ENCODE results near the gene GFRA1. TPM values are rescaled to one million over a fixed set of nuclear protein-coding genes. Genes with fewer than 3 reads are reported as not detected.

Gene GFRA1
- total RNA-seq, 1 experiment from 2014 or later = 0.30 TPM

DNA sequence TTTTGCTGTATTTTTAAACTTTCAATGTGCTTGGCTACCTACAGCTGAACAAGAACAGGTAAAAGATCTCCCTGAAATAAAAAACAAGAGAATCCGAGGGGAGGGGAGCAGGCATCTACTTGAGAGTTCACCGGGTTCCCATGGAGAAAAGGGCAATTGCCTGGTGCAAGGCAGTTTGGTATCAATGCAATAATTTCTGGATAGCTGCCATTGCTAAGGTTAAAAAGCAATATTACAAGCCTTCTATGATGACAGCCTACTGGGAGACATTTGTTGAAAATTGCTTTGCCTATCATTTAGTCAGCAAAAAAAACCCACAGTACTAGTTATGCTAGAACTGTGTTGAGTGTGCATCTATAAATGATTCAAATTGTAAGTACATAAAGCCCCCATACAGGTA lies 82.1 kb downstream of the GFRA1 start:
- ATAC-seq = no peak
- Histone ChIP-seq H3K36me3 (ENCODE audit: control insufficient read depth in 1 of 2, insufficient read depth in 2 of 2, low read length in 2 of 2) (no peaks in the 10 kb centered on the region), H3K27me3 (ENCODE audit: insufficient read depth, low read length) (peaks cover 62% of the 10 kb centered on the region), H3K79me2 (ENCODE audit: insufficient read depth, low read length) (no peaks in the 10 kb centered on the region), H3K4me1 (ENCODE audit: control insufficient read depth in 1 of 2, insufficient read depth in 2 of 2, low read length in 2 of 2) (no peaks in the 10 kb centered on the region), H3K9me2 (ENCODE audit: insufficient read depth) (no peaks in the 10 kb centered on the region), H4K20me1 (ENCODE audit: insufficient read depth) (no peaks in the 10 kb centered on the region), H3K4me2 (ENCODE audit: low read length) (no peak overlapping the region), H3K27ac (ENCODE audit: low read depth, low read length) (no peak overlapping the region), H3K4me3 (replicated peaks in 1 of 2; ENCODE audit: low read depth in 1 of 2, low read length in 2 of 2) (no peak overlapping the region), H2AFZ (ENCODE audit: low read depth, low read length, poor library complexity, severe bottlenecking) (no peak overlapping the region), H3K9ac (ENCODE audit: low read length) (no peak overlapping the region), H3K9me3 (ENCODE audit: control insufficient read depth in 1 of 2, insufficient read depth in 1 of 2, low read depth in 1 of 2, low read length in 2 of 2) (no peaks in the 10 kb centered on the region)
- intact Hi-C loops (cut with micrococcal nuclease) = no loop called here
- TF ChIP-seq, protein P1, sequence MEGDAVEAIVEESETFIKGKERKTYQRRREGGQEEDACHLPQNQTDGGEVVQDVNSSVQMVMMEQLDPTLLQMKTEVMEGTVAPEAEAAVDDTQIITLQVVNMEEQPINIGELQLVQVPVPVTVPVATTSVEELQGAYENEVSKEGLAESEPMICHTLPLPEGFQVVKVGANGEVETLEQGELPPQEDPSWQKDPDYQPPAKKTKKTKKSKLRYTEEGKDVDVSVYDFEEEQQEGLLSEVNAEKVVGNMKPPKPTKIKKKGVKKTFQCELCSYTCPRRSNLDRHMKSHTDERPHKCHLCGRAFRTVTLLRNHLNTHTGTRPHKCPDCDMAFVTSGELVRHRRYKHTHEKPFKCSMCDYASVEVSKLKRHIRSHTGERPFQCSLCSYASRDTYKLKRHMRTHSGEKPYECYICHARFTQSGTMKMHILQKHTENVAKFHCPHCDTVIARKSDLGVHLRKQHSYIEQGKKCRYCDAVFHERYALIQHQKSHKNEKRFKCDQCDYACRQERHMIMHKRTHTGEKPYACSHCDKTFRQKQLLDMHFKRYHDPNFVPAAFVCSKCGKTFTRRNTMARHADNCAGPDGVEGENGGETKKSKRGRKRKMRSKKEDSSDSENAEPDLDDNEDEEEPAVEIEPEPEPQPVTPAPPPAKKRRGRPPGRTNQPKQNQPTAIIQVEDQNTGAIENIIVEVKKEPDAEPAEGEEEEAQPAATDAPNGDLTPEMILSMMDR (IDR thresholded peaks at IDR 0.05 in 2 of 3, conservative IDR thresholded peaks at IDR 0.05 in 1 of 3; ENCODE audit: borderline replicate concordance in 1 of 3, insufficient read depth in 1 of 3, low read depth in 2 of 3, low read length in 2 of 3) = no peak
- TF ChIP-seq FOSL1 (IDR thresholded peaks at IDR 0.05; ENCODE audit: low read depth) (no peak), JUND (IDR thresholded peaks at IDR 0.05) (no peak), POLR2AphosphoS5 (IDR thresholded peaks at IDR 0.05; ENCODE audit: low read depth, low read length) (no peak), SP1 (IDR thresholded peaks at IDR 0.05; ENCODE audit: low read depth) (no peak), SRF (IDR thresholded peaks at IDR 0.05; ENCODE audit: low read depth) (no peak), EZH2phosphoT487 (IDR thresholded peaks at IDR 0.05; ENCODE audit: borderline replicate concordance) (no peak), TCF7L2 (IDR thresholded peaks at IDR 0.05; ENCODE audit: borderline replicate concordance, extremely low read depth, insufficient read depth, insufficient read length) (no peak), ZFX (IDR thresholded peaks at IDR 0.05) (no peak)
- TF ChIP-seq, protein P2, sequence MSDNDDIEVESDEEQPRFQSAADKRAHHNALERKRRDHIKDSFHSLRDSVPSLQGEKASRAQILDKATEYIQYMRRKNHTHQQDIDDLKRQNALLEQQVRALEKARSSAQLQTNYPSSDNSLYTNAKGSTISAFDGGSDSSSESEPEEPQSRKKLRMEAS (IDR thresholded peaks at IDR 0.05) = no peak
- DNase-seq (ENCODE audit: low read depth, low spot score) = no peak
- no TSS peak for BruUV-seq (replicated peaks)
- CTCF ChIA-PET = no interaction called here
- POLR2A ChIA-PET = no interaction called here
- RAD21 ChIA-PET (ENCODE audit: low non-redundant PET in 1 of 2, low total read pairs in 2 of 2, uncharacterized antibody in 2 of 2, unreplicated experiment in 2 of 2) = no interaction called here
